Measurements from ENCODE around the gene TBC1D26. TPM values are rescaled to one million over a fixed set of nuclear protein-coding genes. Genes with fewer than 3 reads are reported as not detected.

TBC1D26 gene
- total RNA-seq, 1 experiment from 2014 or later: 3.5 TPM

DNA sequence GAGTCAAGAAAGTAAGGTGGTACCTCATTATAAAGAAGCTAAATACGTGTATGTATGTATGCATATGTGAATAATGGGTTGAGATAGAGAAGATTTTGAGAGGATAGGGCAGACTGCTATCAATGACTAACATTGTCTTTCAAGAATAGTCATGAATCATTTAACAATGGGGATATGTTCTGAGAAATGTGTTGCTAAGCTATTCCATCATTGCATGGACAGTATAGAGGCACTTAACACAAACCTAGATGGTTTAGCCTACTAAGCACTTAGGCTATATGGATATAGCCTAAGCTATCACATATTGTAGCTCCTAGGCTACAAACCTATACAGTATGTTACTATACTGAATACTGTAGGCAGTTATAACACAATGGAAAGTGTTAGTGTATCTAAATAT lies 45.2 kb downstream of the TBC1D26 start:
- ChIA-PET POLR2A (no interaction called here), CTCF (no interaction called here)
- peaks cover 27% of the 10 kb centered on the region for H3K36me3 Mint-ChIP-seq
- DNase-seq (ENCODE audit: low spot score): no peak
- H3K4me1 Mint-ChIP-seq: peaks cover 8% of the 10 kb centered on the region
- H3K27ac Mint-ChIP-seq: no peak overlapping the region
- TF ChIP-seq, protein P1, sequence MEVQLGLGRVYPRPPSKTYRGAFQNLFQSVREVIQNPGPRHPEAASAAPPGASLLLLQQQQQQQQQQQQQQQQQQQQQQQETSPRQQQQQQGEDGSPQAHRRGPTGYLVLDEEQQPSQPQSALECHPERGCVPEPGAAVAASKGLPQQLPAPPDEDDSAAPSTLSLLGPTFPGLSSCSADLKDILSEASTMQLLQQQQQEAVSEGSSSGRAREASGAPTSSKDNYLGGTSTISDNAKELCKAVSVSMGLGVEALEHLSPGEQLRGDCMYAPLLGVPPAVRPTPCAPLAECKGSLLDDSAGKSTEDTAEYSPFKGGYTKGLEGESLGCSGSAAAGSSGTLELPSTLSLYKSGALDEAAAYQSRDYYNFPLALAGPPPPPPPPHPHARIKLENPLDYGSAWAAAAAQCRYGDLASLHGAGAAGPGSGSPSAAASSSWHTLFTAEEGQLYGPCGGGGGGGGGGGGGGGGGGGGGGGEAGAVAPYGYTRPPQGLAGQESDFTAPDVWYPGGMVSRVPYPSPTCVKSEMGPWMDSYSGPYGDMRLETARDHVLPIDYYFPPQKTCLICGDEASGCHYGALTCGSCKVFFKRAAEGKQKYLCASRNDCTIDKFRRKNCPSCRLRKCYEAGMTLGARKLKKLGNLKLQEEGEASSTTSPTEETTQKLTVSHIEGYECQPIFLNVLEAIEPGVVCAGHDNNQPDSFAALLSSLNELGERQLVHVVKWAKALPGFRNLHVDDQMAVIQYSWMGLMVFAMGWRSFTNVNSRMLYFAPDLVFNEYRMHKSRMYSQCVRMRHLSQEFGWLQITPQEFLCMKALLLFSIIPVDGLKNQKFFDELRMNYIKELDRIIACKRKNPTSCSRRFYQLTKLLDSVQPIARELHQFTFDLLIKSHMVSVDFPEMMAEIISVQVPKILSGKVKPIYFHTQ (CRISPR knock-in tag; IDR thresholded peaks at IDR 0.05): no peak
- TF ChIP-seq SP1 (CRISPR knock-in tag; conservative IDR thresholded peaks at IDR 0.05): no peak
- TF ChIP-seq TP53 (CRISPR knock-in tag; IDR thresholded peaks at IDR 0.05): no peak
- TF ChIP-seq, protein P2, sequence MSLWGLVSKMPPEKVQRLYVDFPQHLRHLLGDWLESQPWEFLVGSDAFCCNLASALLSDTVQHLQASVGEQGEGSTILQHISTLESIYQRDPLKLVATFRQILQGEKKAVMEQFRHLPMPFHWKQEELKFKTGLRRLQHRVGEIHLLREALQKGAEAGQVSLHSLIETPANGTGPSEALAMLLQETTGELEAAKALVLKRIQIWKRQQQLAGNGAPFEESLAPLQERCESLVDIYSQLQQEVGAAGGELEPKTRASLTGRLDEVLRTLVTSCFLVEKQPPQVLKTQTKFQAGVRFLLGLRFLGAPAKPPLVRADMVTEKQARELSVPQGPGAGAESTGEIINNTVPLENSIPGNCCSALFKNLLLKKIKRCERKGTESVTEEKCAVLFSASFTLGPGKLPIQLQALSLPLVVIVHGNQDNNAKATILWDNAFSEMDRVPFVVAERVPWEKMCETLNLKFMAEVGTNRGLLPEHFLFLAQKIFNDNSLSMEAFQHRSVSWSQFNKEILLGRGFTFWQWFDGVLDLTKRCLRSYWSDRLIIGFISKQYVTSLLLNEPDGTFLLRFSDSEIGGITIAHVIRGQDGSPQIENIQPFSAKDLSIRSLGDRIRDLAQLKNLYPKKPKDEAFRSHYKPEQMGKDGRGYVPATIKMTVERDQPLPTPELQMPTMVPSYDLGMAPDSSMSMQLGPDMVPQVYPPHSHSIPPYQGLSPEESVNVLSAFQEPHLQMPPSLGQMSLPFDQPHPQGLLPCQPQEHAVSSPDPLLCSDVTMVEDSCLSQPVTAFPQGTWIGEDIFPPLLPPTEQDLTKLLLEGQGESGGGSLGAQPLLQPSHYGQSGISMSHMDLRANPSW (CRISPR knock-in tag; conservative IDR thresholded peaks at IDR 0.05; ENCODE audit: low read depth): no peak
- TF ChIP-seq, protein P3, sequence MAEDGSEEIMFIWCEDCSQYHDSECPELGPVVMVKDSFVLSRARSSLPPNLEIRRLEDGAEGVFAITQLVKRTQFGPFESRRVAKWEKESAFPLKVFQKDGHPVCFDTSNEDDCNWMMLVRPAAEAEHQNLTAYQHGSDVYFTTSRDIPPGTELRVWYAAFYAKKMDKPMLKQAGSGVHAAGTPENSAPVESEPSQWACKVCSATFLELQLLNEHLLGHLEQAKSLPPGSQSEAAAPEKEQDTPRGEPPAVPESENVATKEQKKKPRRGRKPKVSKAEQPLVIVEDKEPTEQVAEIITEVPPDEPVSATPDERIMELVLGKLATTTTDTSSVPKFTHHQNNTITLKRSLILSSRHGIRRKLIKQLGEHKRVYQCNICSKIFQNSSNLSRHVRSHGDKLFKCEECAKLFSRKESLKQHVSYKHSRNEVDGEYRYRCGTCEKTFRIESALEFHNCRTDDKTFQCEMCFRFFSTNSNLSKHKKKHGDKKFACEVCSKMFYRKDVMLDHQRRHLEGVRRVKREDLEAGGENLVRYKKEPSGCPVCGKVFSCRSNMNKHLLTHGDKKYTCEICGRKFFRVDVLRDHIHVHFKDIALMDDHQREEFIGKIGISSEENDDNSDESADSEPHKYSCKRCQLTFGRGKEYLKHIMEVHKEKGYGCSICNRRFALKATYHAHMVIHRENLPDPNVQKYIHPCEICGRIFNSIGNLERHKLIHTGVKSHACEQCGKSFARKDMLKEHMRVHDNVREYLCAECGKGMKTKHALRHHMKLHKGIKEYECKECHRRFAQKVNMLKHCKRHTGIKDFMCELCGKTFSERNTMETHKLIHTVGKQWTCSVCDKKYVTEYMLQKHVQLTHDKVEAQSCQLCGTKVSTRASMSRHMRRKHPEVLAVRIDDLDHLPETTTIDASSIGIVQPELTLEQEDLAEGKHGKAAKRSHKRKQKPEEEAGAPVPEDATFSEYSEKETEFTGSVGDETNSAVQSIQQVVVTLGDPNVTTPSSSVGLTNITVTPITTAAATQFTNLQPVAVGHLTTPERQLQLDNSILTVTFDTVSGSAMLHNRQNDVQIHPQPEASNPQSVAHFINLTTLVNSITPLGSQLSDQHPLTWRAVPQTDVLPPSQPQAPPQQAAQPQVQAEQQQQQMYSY (CRISPR knock-in tag; IDR thresholded peaks at IDR 0.05): no peak
- TF ChIP-seq JAZF1 (CRISPR knock-in tag; IDR thresholded peaks at IDR 0.05): no peak
- TF ChIP-seq, protein P4, sequence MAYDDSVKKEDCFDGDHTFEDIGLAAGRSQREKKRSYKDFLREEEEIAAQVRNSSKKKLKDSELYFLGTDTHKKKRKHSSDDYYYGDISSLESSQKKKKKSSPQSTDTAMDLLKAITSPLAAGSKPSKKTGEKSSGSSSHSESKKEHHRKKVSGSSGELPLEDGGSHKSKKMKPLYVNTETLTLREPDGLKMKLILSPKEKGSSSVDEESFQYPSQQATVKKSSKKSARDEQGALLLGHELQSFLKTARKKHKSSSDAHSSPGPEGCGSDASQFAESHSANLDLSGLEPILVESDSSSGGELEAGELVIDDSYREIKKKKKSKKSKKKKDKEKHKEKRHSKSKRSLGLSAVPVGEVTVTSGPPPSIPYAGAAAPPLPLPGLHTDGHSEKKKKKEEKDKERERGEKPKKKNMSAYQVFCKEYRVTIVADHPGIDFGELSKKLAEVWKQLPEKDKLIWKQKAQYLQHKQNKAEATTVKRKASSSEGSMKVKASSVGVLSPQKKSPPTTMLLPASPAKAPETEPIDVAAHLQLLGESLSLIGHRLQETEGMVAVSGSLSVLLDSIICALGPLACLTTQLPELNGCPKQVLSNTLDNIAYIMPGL (CRISPR knock-in tag; IDR thresholded peaks at IDR 0.05): no peak
- TF ChIP-seq ESRRA (CRISPR knock-in tag; IDR thresholded peaks at IDR 0.05; ENCODE audit: borderline replicate concordance): no peak
- TF ChIP-seq RELA (CRISPR knock-in tag; IDR thresholded peaks at IDR 0.05; ENCODE audit: borderline replicate concordance): no peak
- no peak for TF ChIP-seq ZNF671 (CRISPR knock-in tag; IDR thresholded peaks at IDR 0.05)
- no peak for TF ChIP-seq MYBL2 (CRISPR knock-in tag; IDR thresholded peaks at IDR 0.05)
- no peak for TF ChIP-seq FOXJ3 (CRISPR knock-in tag; IDR thresholded peaks at IDR 0.05; ENCODE audit: borderline replicate concordance)
- TF ChIP-seq IRF2 (CRISPR knock-in tag; IDR thresholded peaks at IDR 0.05; ENCODE audit: borderline replicate concordance, low read depth): no peak
- no peak for TF ChIP-seq JUN (CRISPR knock-in tag; IDR thresholded peaks at IDR 0.05)
- H3K9me3 Mint-ChIP-seq: peaks cover 32% of the 10 kb centered on the region
- ATAC-seq: no peak
- H3K4me3 Mint-ChIP-seq: no peak overlapping the region
- H3K27me3 Mint-ChIP-seq (ENCODE audit: low read depth): peaks cover 6% of the 10 kb centered on the region; the same call in 1 of the 2 replicates

DNA sequence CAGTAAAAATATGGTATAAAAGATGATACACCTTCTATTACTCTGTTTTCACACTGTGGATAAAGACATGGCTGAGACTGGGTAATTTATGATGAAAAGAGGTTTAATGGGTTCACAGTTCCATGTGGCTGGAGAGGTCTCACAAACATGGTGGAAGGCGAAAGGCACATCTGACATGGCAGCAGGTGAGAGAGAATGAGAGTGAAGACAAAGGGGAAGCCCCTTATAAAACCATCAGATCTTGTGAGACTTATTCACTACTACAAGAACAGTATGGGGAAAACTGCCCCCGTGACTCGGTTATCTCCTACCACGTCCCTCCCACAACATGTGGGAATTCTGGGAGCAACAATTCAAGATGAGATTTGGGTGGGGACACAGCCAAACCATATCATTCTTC lies 45.6 kb downstream of the TBC1D26 start:
- H3K4me1 Mint-ChIP-seq: peaks cover 8% of the 10 kb centered on the region
- H3K9me3 Mint-ChIP-seq: peaks cover 32% of the 10 kb centered on the region
- ATAC-seq (no peak), DNase-seq (ENCODE audit: low spot score) (no peak)
- peaks cover 27% of the 10 kb centered on the region for H3K36me3 Mint-ChIP-seq
- H3K4me3 Mint-ChIP-seq: no peak overlapping the region
- H3K27me3 Mint-ChIP-seq (ENCODE audit: low read depth): peaks cover 8% of the 10 kb centered on the region; the same call in 1 of the 2 replicates
- CTCF ChIA-PET: no interaction called here
- no peak overlapping the region for H3K27ac Mint-ChIP-seq
- POLR2A ChIA-PET: no interaction called here
- TF ChIP-seq GABPB1 (CRISPR knock-in tag; IDR thresholded peaks at IDR 0.05) (no peak), ZNF317 (CRISPR knock-in tag; IDR thresholded peaks at IDR 0.05; ENCODE audit: borderline replicate concordance, low read depth) (no peak)
- TF ChIP-seq, protein P5, sequence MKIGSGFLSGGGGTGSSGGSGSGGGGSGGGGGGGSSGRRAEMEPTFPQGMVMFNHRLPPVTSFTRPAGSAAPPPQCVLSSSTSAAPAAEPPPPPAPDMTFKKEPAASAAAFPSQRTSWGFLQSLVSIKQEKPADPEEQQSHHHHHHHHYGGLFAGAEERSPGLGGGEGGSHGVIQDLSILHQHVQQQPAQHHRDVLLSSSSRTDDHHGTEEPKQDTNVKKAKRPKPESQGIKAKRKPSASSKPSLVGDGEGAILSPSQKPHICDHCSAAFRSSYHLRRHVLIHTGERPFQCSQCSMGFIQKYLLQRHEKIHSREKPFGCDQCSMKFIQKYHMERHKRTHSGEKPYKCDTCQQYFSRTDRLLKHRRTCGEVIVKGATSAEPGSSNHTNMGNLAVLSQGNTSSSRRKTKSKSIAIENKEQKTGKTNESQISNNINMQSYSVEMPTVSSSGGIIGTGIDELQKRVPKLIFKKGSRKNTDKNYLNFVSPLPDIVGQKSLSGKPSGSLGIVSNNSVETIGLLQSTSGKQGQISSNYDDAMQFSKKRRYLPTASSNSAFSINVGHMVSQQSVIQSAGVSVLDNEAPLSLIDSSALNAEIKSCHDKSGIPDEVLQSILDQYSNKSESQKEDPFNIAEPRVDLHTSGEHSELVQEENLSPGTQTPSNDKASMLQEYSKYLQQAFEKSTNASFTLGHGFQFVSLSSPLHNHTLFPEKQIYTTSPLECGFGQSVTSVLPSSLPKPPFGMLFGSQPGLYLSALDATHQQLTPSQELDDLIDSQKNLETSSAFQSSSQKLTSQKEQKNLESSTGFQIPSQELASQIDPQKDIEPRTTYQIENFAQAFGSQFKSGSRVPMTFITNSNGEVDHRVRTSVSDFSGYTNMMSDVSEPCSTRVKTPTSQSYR (CRISPR knock-in tag; IDR thresholded peaks at IDR 0.05): no peak
- TF ChIP-seq, protein P6, sequence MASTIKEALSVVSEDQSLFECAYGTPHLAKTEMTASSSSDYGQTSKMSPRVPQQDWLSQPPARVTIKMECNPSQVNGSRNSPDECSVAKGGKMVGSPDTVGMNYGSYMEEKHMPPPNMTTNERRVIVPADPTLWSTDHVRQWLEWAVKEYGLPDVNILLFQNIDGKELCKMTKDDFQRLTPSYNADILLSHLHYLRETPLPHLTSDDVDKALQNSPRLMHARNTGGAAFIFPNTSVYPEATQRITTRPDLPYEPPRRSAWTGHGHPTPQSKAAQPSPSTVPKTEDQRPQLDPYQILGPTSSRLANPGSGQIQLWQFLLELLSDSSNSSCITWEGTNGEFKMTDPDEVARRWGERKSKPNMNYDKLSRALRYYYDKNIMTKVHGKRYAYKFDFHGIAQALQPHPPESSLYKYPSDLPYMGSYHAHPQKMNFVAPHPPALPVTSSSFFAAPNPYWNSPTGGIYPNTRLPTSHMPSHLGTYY (CRISPR knock-in tag; IDR thresholded peaks at IDR 0.05): no peak
- TF ChIP-seq, protein P7, sequence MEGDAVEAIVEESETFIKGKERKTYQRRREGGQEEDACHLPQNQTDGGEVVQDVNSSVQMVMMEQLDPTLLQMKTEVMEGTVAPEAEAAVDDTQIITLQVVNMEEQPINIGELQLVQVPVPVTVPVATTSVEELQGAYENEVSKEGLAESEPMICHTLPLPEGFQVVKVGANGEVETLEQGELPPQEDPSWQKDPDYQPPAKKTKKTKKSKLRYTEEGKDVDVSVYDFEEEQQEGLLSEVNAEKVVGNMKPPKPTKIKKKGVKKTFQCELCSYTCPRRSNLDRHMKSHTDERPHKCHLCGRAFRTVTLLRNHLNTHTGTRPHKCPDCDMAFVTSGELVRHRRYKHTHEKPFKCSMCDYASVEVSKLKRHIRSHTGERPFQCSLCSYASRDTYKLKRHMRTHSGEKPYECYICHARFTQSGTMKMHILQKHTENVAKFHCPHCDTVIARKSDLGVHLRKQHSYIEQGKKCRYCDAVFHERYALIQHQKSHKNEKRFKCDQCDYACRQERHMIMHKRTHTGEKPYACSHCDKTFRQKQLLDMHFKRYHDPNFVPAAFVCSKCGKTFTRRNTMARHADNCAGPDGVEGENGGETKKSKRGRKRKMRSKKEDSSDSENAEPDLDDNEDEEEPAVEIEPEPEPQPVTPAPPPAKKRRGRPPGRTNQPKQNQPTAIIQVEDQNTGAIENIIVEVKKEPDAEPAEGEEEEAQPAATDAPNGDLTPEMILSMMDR (IDR thresholded peaks at IDR 0.05): no peak

Measured in WTC11 (cell line).